PC-9 (cell line): ENCODE data around the gene MSI2. TPM values are rescaled to one million over a fixed set of nuclear protein-coding genes. Genes with fewer than 3 reads are reported as not detected.

Experiments
- BruUV-seq: library from RNA; stranded (reverse); fragments of 400-500 nt; replicated peaks from 2 replicates; lab custom pipeline; 2021; lab: Mats Ljungman, UMichigan
- CTCF ChIA-PET: fragments of 300-600 bp; sonication (Branson Sonifier 250); formaldehyde crosslinking; loops from one replicate; lab custom pipeline; 2022; ENCODE audit warnings: antibody characterized with exemption; lab: Charles Lee
- POLR2A ChIA-PET: fragments of 300-600 bp; sonication (Branson Sonifier 250); formaldehyde crosslinking; loops from one replicate; lab custom pipeline; 2022; ENCODE audit warnings: antibody characterized with exemption; ENCODE audit not compliant: unreplicated experiment; lab: Charles Lee
- DNase-seq, 2 experiments: peaks; one replicate each; pipeline versions ENCODE4 v3.0.0 to v3.0.0-alpha.2; 2015 to 2022; ENCODE audit warnings: mixed read lengths in 1 of 2
- H2AFZ ChIP-seq: fragments of 200-600 bp; sonication (generic); 2 replicates; pipeline ENCODE4 v1.8.1; 2017; ENCODE audit warnings: antibody characterized with exemption
- H3F3A ChIP-seq: fragments of 200-600 bp; sonication (generic); 2 replicates; pipeline ENCODE4 v1.8.1; 2017; ENCODE audit warnings: antibody characterized with exemption, mild to moderate bottlenecking, low read depth; ENCODE audit not compliant: insufficient read depth
- H3K27ac ChIP-seq: fragments of 200-600 bp; sonication (generic); 2 replicates; pipeline ENCODE4 v1.6.1; 2016; ENCODE audit warnings: mixed run types
- H3K27me3 ChIP-seq: fragments of 200-600 bp; sonication (generic); 2 replicates; pipeline ENCODE4 v1.6.1; 2016; ENCODE audit warnings: low read depth, mixed run types; ENCODE audit not compliant: insufficient read depth
- H3K36me3 ChIP-seq: fragments of 200-600 bp; sonication (generic); 2 replicates; pipeline ENCODE4 v1.6.1; 2016; ENCODE audit warnings: low read depth, mixed run types
- H3K4me1 ChIP-seq: fragments of 200-600 bp; sonication (generic); replicated peaks from 2 replicates; pipeline ENCODE4 v1.6.1; 2016; ENCODE audit warnings: mixed run types; ENCODE audit not compliant: insufficient read depth
- H3K4me2 ChIP-seq: fragments of 200-600 bp; sonication (generic); 2 replicates; pipeline ENCODE4 v1.6.1; 2017; ENCODE audit warnings: mixed run types
- H3K4me3 ChIP-seq: fragments of 200-600 bp; sonication (generic); 2 replicates; pipeline ENCODE4 v1.6.1; 2016; ENCODE audit warnings: mixed run types
- H3K79me2 ChIP-seq: fragments of 200-600 bp; sonication (generic); 2 replicates; pipeline ENCODE4 v1.6.1; 2017; ENCODE audit warnings: low read depth, mixed run types
- H3K9me2 ChIP-seq: fragments of 200-600 bp; sonication (generic); 2 replicates; pipeline ENCODE4 v1.8.1; 2017; ENCODE audit warnings: mild to moderate bottlenecking; ENCODE audit not compliant: insufficient read depth
- H3K9me3 ChIP-seq: fragments of 200-600 bp; sonication (generic); 2 replicates; pipeline ENCODE4 v1.8.1; 2016; ENCODE audit warnings: low read depth; ENCODE audit not compliant: insufficient read depth
- H4K20me1 ChIP-seq: fragments of 200-600 bp; sonication (generic); 2 replicates; pipeline ENCODE4 v1.8.1; 2017; ENCODE audit not compliant: insufficient read depth
- EZH2 ChIP-seq: fragments of 200-600 bp; sonication (generic); IDR thresholded peaks from 2 replicates; pipeline ENCODE4 v1.8.0; 2017; ENCODE audit warnings: antibody characterized with exemption, low read depth
- intact Hi-C: fragments of 100-400 bp; cut with micrococcal nuclease; formaldehyde crosslinking; loops from one replicate; pipeline ENCODE4 v1.10.0; 2022; ENCODE audit not compliant: unreplicated experiment
- total RNA-seq: library from RNA; stranded (reverse); gene quantifications from 2 replicates; pipeline ENCODE4 v1.2.3, GENCODE V29; 2021
- TF ChIP-seq, protein P1 (sequence below): fragments of 200-600 bp; sonication (generic); conservative IDR thresholded peaks from 2 replicates; pipeline ENCODE4 v1.6.1; 2017; ENCODE audit warnings: mixed run types, antibody characterized with exemption, mild to moderate bottlenecking, moderate library complexity

MSI2 gene
- total RNA-seq, 1 experiment from 2014 or later, result 15.7 TPM

DNA sequence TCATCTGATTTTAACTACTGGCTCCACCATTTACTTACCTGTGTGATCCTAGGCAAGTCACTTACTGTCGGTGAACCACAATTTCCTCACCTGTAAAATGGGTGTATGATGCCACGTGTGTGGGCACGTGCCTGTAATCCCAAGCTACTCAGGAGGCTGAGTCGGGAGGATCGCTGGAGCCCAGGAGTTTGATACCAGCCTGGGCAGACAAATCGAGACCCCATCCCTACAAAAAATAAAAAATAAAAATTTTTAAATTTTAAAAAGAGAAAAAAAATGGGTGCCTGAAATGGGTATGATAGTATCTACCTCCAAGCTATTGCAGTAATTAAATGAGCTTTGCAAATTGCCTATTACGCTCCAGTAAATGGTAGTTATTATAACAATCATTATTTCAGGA lies 263.5 kb downstream of the MSI2 start:
- H3K27me3 ChIP-seq, result peaks cover 13% of the 10 kb centered on the region
- POLR2A ChIA-PET, result no interaction called here
- H3F3A ChIP-seq, result no peaks in the 10 kb centered on the region
- 0 out of 2 replicates have a peak, but pooled peaks cover 3% of the 10 kb centered on the region for H4K20me1 ChIP-seq
- H3K36me3 ChIP-seq, result no peaks in the 10 kb centered on the region
- no peak overlapping the region for H3K27ac ChIP-seq
- no peaks in the 10 kb centered on the region for H3K9me3 ChIP-seq
- CTCF ChIA-PET, result no interaction called here
- no peaks in the 10 kb centered on the region for H3K4me1 ChIP-seq
- H3K4me3 ChIP-seq, result no peak overlapping the region
- H3K4me2 ChIP-seq, result no peak overlapping the region
- intact Hi-C loops, result no loop called here
- BruUV-seq, result no TSS peak
- H2AFZ ChIP-seq, result no peak overlapping the region
- TF ChIP-seq, protein P1, sequence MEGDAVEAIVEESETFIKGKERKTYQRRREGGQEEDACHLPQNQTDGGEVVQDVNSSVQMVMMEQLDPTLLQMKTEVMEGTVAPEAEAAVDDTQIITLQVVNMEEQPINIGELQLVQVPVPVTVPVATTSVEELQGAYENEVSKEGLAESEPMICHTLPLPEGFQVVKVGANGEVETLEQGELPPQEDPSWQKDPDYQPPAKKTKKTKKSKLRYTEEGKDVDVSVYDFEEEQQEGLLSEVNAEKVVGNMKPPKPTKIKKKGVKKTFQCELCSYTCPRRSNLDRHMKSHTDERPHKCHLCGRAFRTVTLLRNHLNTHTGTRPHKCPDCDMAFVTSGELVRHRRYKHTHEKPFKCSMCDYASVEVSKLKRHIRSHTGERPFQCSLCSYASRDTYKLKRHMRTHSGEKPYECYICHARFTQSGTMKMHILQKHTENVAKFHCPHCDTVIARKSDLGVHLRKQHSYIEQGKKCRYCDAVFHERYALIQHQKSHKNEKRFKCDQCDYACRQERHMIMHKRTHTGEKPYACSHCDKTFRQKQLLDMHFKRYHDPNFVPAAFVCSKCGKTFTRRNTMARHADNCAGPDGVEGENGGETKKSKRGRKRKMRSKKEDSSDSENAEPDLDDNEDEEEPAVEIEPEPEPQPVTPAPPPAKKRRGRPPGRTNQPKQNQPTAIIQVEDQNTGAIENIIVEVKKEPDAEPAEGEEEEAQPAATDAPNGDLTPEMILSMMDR, result no peak
- no peak for TF ChIP-seq EZH2
- no peaks in the 10 kb centered on the region for H3K79me2 ChIP-seq
- no peak for DNase-seq
- H3K9me2 ChIP-seq, result no peaks in the 10 kb centered on the region

DNA sequence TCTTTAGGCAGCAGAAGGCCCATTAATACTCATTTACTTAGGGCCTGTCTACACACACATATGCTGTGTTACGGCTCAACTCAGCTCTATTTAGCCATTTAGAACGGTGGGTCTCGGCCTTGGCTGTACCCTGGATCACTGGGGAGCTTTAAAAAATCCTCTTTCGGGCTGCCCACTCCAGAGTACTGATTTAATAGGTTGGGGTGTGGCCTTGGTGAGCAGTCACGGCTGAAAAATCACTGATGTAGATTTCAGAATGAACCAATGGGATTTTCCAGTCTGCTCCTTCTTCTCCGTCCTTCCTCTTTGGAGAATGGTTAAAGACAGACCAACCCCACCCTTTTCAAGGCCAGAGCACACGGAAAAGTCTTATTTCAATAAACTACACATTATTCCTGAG lies 265.3 kb downstream of the MSI2 start:
- Histone ChIP-seq H3K27ac (no peak overlapping the region), H3K9me3 (no peaks in the 10 kb centered on the region), H3K27me3 (peaks cover 11% of the 10 kb centered on the region), H2AFZ (no peak overlapping the region), H3K9me2 (no peaks in the 10 kb centered on the region), H3F3A (no peaks in the 10 kb centered on the region), H3K79me2 (no peaks in the 10 kb centered on the region), H3K4me1 (no peaks in the 10 kb centered on the region), H4K20me1 (no peaks in the 10 kb centered on the region; the same call in 1 of the 2 replicates), H3K4me2 (no peak overlapping the region), H3K4me3 (no peak overlapping the region), H3K36me3 (no peaks in the 10 kb centered on the region)
- no TSS peak for BruUV-seq
- POLR2A ChIA-PET, result no interaction called here
- TF ChIP-seq EZH2, result no peak
- TF ChIP-seq, protein P1, result no peak
- no peak for DNase-seq
- intact Hi-C loops, result no loop called here
- CTCF ChIA-PET, result no interaction called here

DNA sequence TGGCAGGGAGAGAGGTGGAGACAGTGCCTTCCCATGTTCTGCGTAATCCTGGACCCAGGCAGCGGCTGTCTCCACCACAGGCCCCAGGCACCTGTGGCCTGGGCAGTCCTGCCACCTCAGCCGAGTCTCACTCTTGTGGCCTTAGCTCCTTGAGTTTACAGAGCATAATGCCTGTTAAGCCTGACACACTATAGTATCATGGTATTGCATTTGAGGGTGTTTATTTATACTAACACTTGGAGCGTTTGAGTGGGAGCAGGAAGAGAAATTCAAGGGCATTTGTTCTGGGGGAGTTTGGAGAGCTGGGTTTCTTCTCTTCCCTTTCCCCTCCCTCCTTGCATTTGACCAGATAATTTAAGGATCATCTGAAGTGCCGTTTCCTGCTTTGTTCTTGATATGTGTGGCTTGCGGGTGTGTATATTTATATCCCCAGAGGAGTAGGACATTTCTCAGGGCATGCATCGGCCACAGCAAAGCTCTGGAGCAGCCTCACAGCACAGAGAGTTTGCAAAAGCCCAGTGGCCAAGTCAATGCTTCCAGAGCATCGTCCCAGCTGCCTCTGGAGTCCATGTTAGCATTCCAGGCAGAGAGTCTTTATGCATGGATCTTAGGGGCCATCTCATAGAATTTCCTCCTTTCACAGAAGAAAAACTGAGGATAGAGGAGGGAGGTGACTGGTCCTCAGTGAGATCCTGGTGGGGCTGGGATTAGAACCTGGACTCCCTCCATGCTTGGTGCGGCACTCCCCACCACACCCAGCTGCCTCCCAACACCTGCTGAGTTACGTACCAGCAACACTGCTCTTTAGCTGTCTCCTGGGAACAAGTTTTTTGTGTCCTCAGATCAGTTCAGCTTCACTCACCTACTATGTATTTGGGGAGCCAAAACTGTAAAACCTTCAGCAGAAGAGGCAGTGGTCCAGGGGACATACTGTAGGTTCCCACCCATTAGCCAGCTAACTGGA lies 266.0 kb downstream of the MSI2 start:
- no peak overlapping the region for H3K27ac ChIP-seq
- no peaks in the 10 kb centered on the region for H3K36me3 ChIP-seq
- peak in 1 of 2 experiments; percentile 25 for DNase-seq
- no peak for TF ChIP-seq EZH2
- TF ChIP-seq, protein P1, result no peak
- no peaks in the 10 kb centered on the region for H3K9me2 ChIP-seq
- H3F3A ChIP-seq, result no peaks in the 10 kb centered on the region
- H3K4me3 ChIP-seq, result no peak overlapping the region
- no peaks in the 10 kb centered on the region; the same call in 1 of the 2 replicates for H4K20me1 ChIP-seq
- intact Hi-C loops, result no loop called here
- H3K27me3 ChIP-seq, result peaks cover 11% of the 10 kb centered on the region
- no TSS peak for BruUV-seq
- no peaks in the 10 kb centered on the region for H3K9me3 ChIP-seq
- H3K79me2 ChIP-seq, result no peaks in the 10 kb centered on the region
- ChIA-PET CTCF (interaction anchor here (0.6 kb wide), 1 partner anchor 41 kb away, joined by 4 read pairs; no protein-coding TSS in a partner anchor), POLR2A (no interaction called here)
- no peak overlapping the region for H3K4me2 ChIP-seq
- no peaks in the 10 kb centered on the region for H3K4me1 ChIP-seq
- no peak overlapping the region for H2AFZ ChIP-seq
